ENCODE measurements around the gene TGM3. TPM values are rescaled to one million over a fixed set of nuclear protein-coding genes. Genes with fewer than 3 reads are reported as not detected.

The TGM3 gene
- total and polyA plus RNA-seq, 9 donors: 0.04 to 0.46 (median 0.15) TPM; not detected in 4

DNA sequence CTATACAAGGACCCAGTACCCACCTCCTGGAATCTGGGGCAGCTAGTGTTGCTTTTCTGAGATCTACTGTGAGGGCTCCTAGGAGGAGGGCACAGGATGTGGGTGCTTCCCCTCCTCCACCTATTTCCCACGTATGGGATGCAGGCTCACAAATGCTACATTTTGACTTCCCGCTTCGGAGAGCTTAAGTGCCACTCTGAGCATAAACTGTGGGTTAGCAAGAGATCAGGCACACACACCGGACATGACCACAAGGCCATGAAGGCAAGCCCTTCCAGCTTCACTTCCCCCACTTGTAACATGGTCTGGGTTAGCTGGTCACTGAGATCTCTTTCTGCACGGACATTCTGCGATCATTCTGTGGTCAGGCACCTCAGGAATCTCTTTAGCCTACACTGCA, 15.7 kb upstream of the TGM3 start:
- intact Hi-C loops (cut with DNase I): loop anchor here in 1 of 4 donors (2.0 kb wide), 1 partner anchor 19 kb away; no protein-coding TSS in a partner anchor
- DNase-seq: no peak
- H3K36me3 ChIP-seq: no peaks in the 10 kb centered on the region
- 73 to 81% (median 77%) methylated on average over 6 of the region's 6 CpGs for WGBS, 3 donors
- no peak overlapping the region for H3K27ac ChIP-seq
- no peak overlapping the region for H3K4me3 ChIP-seq
- no peaks in the 10 kb centered on the region for H3K4me1 ChIP-seq (ENCODE audit: insufficient read depth)
- TF ChIP-seq POLR2A (IDR thresholded peaks at IDR 0.05): no peak
- TF ChIP-seq, protein P1, sequence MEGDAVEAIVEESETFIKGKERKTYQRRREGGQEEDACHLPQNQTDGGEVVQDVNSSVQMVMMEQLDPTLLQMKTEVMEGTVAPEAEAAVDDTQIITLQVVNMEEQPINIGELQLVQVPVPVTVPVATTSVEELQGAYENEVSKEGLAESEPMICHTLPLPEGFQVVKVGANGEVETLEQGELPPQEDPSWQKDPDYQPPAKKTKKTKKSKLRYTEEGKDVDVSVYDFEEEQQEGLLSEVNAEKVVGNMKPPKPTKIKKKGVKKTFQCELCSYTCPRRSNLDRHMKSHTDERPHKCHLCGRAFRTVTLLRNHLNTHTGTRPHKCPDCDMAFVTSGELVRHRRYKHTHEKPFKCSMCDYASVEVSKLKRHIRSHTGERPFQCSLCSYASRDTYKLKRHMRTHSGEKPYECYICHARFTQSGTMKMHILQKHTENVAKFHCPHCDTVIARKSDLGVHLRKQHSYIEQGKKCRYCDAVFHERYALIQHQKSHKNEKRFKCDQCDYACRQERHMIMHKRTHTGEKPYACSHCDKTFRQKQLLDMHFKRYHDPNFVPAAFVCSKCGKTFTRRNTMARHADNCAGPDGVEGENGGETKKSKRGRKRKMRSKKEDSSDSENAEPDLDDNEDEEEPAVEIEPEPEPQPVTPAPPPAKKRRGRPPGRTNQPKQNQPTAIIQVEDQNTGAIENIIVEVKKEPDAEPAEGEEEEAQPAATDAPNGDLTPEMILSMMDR (IDR thresholded peaks at IDR 0.05): no peak
- TF ChIP-seq EP300 (IDR thresholded peaks at IDR 0.05): no peak
- no peaks in the 10 kb centered on the region for H3K9me3 ChIP-seq
- no peaks in the 10 kb centered on the region for H3K27me3 ChIP-seq

DNA sequence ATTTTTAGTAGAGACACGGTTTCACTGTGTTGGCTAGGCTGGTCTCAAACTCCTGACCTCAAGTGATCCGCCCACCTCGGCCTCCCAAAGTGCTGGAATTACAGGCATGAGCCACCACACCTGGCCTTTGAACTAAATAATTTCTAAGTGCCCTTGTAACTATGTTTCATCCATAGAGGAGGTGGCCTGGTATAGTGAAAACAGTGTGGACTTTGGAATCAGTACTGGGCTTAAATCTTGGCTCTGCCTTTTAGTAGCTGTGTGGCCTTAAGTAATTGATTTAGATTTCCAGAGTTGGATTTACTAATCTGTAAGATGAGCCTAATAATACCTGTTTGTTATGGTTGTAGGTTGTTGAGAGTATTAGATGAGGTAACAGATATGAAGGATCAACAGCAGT, 14.2 kb upstream of the TGM3 start:
- no peaks in the 10 kb centered on the region for H3K4me1 ChIP-seq (ENCODE audit: insufficient read depth)
- H3K9me3 ChIP-seq: no peaks in the 10 kb centered on the region
- TF ChIP-seq, protein P1 (IDR thresholded peaks at IDR 0.05): no peak
- no peak for TF ChIP-seq POLR2A (IDR thresholded peaks at IDR 0.05)
- intact Hi-C loops (cut with DNase I): loop anchor here in 1 of 4 donors (2.0 kb wide), 1 partner anchor 21 kb away; no protein-coding TSS in a partner anchor
- DNase-seq: no peak
- H3K27ac ChIP-seq: no peak overlapping the region
- H3K4me3 ChIP-seq: no peak overlapping the region
- no peaks in the 10 kb centered on the region for H3K27me3 ChIP-seq
- 78 to 81% (median 80%) methylated on average over 3 of the region's 3 CpGs for WGBS, 3 donors
- H3K36me3 ChIP-seq: no peaks in the 10 kb centered on the region

DNA sequence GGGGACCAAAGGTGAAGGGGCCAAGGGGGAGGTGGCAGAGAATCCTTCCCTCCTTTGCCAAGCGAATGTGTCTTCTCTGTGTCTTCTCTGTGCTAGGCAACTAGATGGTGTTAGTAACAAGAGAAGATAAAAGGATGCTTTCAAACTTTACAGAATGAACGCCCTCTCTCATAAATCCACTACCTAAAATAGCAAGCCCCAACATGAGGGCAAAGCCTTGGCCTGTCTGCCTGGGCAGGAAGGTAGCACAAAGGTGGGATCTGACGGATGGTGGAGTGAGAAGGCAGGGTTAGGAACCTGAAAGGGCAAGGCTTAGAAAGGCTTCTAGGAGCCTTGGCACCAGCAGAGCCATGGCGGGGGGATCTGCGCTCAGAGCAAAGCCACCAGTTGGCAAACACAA, 13.6 kb upstream of the TGM3 start:
- Histone ChIP-seq H3K27ac (no peak overlapping the region), H3K9me3 (no peaks in the 10 kb centered on the region), H3K4me1 (ENCODE audit: insufficient read depth) (no peaks in the 10 kb centered on the region), H3K36me3 (no peaks in the 10 kb centered on the region), H3K4me3 (no peak overlapping the region), H3K27me3 (no peaks in the 10 kb centered on the region)
- no peak for DNase-seq
- intact Hi-C loops (cut with DNase I): no loop called here
- 82 to 85% (median 82%) methylated on average over 5 of the region's 5 CpGs for WGBS, 3 donors
- TF ChIP-seq, protein P1 (IDR thresholded peaks at IDR 0.05): no peak
- no peak for TF ChIP-seq POLR2A (IDR thresholded peaks at IDR 0.05)
- no peak for TF ChIP-seq EP300 (IDR thresholded peaks at IDR 0.05)

DNA sequence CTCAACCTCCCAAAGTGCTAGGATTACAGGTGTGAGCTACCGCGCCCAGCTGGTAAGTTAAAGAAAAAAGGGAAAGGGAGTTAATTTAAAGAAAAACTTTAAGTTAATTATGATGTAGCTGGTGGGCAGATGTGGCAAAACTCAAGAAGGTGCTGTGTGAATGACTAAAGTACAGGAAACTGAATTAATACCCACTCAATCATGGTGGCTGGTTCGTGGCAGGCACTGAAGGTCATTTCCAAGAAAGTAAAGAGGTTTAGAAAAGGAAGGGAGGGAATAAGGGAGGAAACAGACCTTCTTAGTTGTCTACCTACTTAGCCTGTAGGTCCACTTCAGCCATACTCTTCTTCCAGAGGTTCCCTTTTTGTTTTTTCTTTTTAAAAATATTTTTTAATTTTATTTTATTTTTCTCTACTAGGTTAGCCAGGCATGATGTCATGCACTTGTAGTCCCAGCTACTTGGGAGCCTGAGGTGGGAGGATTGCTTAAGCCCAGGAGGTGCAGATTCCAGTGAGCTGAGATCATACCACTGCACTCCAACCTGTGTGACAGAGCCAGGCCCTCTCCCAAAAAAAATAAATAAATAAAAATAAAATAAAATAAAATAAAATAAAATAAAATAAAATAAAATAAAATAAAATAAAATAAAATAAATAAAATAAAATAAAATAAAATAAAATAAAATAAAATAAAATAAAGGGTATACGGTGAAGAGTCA, 11.9 kb upstream of the TGM3 start:
- TF ChIP-seq POLR2A (IDR thresholded peaks at IDR 0.05): no peak
- no peak for TF ChIP-seq EP300 (IDR thresholded peaks at IDR 0.05)
- TF ChIP-seq, protein P1 (IDR thresholded peaks at IDR 0.05): no peak
- no peak for DNase-seq
- H3K4me1 ChIP-seq (ENCODE audit: insufficient read depth): no peaks in the 10 kb centered on the region
- H3K9me3 ChIP-seq: no peaks in the 10 kb centered on the region
- intact Hi-C loops (cut with DNase I): no loop called here
- H3K36me3 ChIP-seq: no peaks in the 10 kb centered on the region
- no peaks in the 10 kb centered on the region for H3K27me3 ChIP-seq
- no peak overlapping the region for H3K4me3 ChIP-seq
- 77 to 79% (median 78%) methylated on average over 4 of the region's 4 CpGs for WGBS, 3 donors
- no peak overlapping the region for H3K27ac ChIP-seq
